ENCODE measurements around the gene C2CD2. TPM values are rescaled to one million over a fixed set of nuclear protein-coding genes. Genes with fewer than 3 reads are reported as not detected.

The C2CD2 gene
- total RNA-seq, 1 donor from 2014 or later: 24.8 TPM

GRCh38 chr21:41989698-41990097 is 35.9 kb upstream of the C2CD2 start:
- no peaks in the 10 kb centered on the region for H3K9me3 Mint-ChIP-seq (ENCODE audit: low read depth)
- no peaks in the 10 kb centered on the region for H3K27me3 Mint-ChIP-seq
- H3K4me3 Mint-ChIP-seq (ENCODE audit: low read depth): no peak overlapping the region
- H3K36me3 Mint-ChIP-seq (ENCODE audit: insufficient read depth): peaks cover 24% of the 10 kb centered on the region
- TF ChIP-seq CTCF (IDR thresholded peaks at IDR 0.05; ENCODE audit: unreplicated experiment): no peak
- DNase-seq (ENCODE audit: low spot score, unreplicated experiment): no peak
- H3K4me1 Mint-ChIP-seq (ENCODE audit: low read depth): no peaks in the 10 kb centered on the region
- no peak overlapping the region for H3K27ac Mint-ChIP-seq

GRCh38 chr21:41987310-41987709 is 33.5 kb upstream of the C2CD2 start:
- Mint-ChIP-seq H3K27me3 (peaks cover 2% of the 10 kb centered on the region), H3K27ac (no peak overlapping the region), H3K9me3 (ENCODE audit: low read depth) (no peaks in the 10 kb centered on the region), H3K4me3 (ENCODE audit: low read depth) (no peak overlapping the region), H3K36me3 (ENCODE audit: insufficient read depth) (peaks cover 7% of the 10 kb centered on the region), H3K4me1 (ENCODE audit: low read depth) (no peaks in the 10 kb centered on the region)
- TF ChIP-seq CTCF (IDR thresholded peaks at IDR 0.05; ENCODE audit: unreplicated experiment): no peak
- DNase-seq (ENCODE audit: low spot score, unreplicated experiment): no peak

GRCh38 chr21:41985662-41986416 is 32.0 kb upstream of the C2CD2 start:
- Mint-ChIP-seq H3K27me3 (peaks cover 2% of the 10 kb centered on the region), H3K9me3 (ENCODE audit: low read depth) (no peaks in the 10 kb centered on the region), H3K4me3 (ENCODE audit: low read depth) (no peak overlapping the region), H3K4me1 (ENCODE audit: low read depth) (no peaks in the 10 kb centered on the region), H3K27ac (no peak overlapping the region), H3K36me3 (ENCODE audit: insufficient read depth) (peaks cover 2% of the 10 kb centered on the region)
- DNase-seq (ENCODE audit: low spot score, unreplicated experiment): no peak
- no peak for TF ChIP-seq CTCF (IDR thresholded peaks at IDR 0.05; ENCODE audit: unreplicated experiment)

- TF ChIP-seq CTCF (IDR thresholded peaks at IDR 0.05; ENCODE audit: unreplicated experiment): no peak
- no peak for DNase-seq (ENCODE audit: low spot score, unreplicated experiment)
- Mint-ChIP-seq H3K36me3 (ENCODE audit: insufficient read depth) (no peaks in the 10 kb centered on the region), H3K9me3 (ENCODE audit: low read depth) (peaks cover 6% of the 10 kb centered on the region), H3K4me3 (ENCODE audit: low read depth) (no peak overlapping the region), H3K4me1 (ENCODE audit: low read depth) (no peaks in the 10 kb centered on the region), H3K27ac (no peak overlapping the region), H3K27me3 (peaks cover 2% of the 10 kb centered on the region)
These were observed 29.4 kb upstream of the C2CD2 start for GRCh38 chr21:41983229-41983628.

- peaks cover 2% of the 10 kb centered on the region for H3K27me3 Mint-ChIP-seq
- no peak for TF ChIP-seq CTCF (IDR thresholded peaks at IDR 0.05; ENCODE audit: unreplicated experiment)
- DNase-seq (ENCODE audit: low spot score, unreplicated experiment): no peak
- H3K27ac Mint-ChIP-seq: no peak overlapping the region
- H3K36me3 Mint-ChIP-seq (ENCODE audit: insufficient read depth): no peaks in the 10 kb centered on the region
- peaks cover 6% of the 10 kb centered on the region for H3K9me3 Mint-ChIP-seq (ENCODE audit: low read depth)
- H3K4me1 Mint-ChIP-seq (ENCODE audit: low read depth): no peaks in the 10 kb centered on the region
- no peak overlapping the region for H3K4me3 Mint-ChIP-seq (ENCODE audit: low read depth)
These were observed 26.7 kb upstream of the C2CD2 start for GRCh38 chr21:41980561-41980960.
